Right ventricle myocardium inferior (tissue), 1 donor: ENCODE results near the gene TMEM135. TPM values are rescaled to one million over a fixed set of nuclear protein-coding genes. Genes with fewer than 3 reads are reported as not detected.
"Not testable (repeated sequence)": the region's sequence is repeated elsewhere in the genome, so short reads cannot be mapped to it uniquely, and the experiment has no call there.

Source experiments
- ATAC-seq: fragments of 200-7000 bp; cut with Tn5 transposase; one replicate; pipeline ENCODE4 v1.9.1; 2020; ENCODE audit warnings: mild to moderate bottlenecking, moderate library complexity
- DNase-seq: peaks from one replicate; pipeline ENCODE4 v3.0.0; 2021; ENCODE audit errors: missing footprints
- intact Hi-C: fragments of 100-400 bp; cut with DNase I; formaldehyde crosslinking; loops from one replicate; pipeline ENCODE4 v1.11.0; 2022
- long read RNA-seq: library from polyadenylated mRNA; unstranded; transcript quantifications from one replicate; pipeline ENCODE4 v2.0.0, GENCODE V29; 2021
- total RNA-seq: library from RNA; stranded (reverse); fragmentation: NEBNext Ultra II Directional; extraction: Animal tissue kit (Norgen Biotek cat#: 25700); gene quantifications from one replicate; pipeline ENCODE4 v1.2.1, GENCODE V29; 2021
- donor health status: DM: no; HTN: yes; CAD: no; lungs with severe emphysema.

TMEM135 gene
- 18.1 TPM for total RNA-seq
- long read RNA-seq, transcript TMEM135-201 (15 exons, 2,433 nt) = major isoform, 9 of 11 reads
- long read RNA-seq, partial matches to known transcripts = 0 of 11 reads
- long read RNA-seq, other reads (novel, unspliced or antisense) = 0 of 11 reads

GRCh38 chr11:87037450-87038234, at the start of gene TMEM135:
TMEM135 (plus strand) TSS chr11:87037934; CDS start chr11:87038046, 112 bp downstream.
- intact Hi-C loops = loop anchor here (1.0 to 5.0 kb wide), 2 partner anchors 60 to 81 kb away; no protein-coding TSS in a partner anchor
- peak; percentile 96 for DNase-seq
- peak; percentile 99 for ATAC-seq

DNA sequence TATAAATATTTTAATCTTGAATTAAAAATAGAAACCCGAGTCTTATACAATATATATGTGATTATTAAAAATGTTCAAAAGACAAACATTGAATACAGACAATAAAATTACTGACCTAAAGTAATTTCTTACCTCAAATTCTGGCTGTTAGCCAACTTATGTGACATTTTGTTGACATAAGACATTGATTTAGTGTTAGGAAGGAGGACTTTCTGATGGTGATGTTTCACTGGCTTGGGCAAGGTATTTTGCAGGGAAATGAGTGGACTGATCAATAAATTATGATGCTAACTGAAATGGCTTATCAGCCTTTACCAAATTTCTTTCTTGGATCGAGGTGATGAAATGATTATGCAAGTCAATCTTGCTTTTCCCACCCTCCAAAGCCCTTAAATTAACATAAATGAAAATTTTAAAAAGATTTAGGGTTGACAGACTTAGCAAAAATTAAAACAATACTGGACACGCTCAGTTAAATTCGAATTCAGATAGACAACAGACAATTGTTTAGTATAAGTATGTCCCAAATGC, 49.3 kb upstream of the TMEM135 start:
- DNase-seq (no peak), ATAC-seq (no peak)
- intact Hi-C loops = no loop called here

DNA sequence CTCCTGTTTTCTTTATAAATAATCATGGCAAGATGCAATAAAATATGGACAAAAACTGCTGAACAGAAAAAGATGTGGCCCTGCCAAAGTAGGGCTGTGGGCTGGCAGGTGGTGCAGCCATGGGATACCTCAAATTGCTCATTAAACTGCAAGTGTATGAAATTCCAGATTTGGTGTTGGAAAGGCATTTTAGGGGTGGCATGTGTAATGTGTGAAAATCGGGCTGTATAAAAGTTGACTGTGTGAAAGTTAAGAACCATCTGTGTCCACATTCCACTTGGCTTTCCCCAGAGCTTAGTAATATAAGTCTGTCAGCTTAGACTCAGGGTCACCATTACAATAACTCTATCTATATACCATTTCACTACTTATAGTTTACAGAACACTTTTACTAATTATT, 47.7 kb upstream of the TMEM135 start:
- DNase-seq (no peak), ATAC-seq (peak; percentile 54)
- intact Hi-C loops = loop anchor here (5.0 kb wide), 1 partner anchor 33 kb away; the partner anchor contains the start of gene FZD4

- ATAC-seq = no peak
- no peak for DNase-seq
- intact Hi-C loops = loop anchor here (5.0 kb wide), 1 partner anchor 33 kb away; the partner anchor contains the start of gene FZD4
These were observed 47.2 kb upstream of the TMEM135 start for GRCh38 chr11:86990515-86990914.

DNA sequence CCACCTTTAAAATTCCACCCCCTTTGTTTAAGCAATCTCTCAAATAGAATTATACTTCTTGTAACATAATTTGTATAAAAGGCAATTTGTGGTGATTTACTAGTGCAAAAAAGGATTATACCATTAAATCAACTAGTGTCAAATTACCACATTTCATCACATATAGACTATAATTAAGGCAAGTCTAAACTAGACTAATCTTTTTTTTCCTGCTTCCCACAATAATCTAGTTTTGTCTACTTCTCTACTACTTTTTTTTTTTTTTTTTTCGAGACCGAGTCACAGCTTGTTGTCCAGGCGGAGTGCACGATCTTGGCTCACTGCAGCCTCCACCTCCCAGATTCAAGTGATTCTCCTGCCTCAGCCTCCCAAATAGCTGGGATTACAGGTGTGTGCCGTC, 46.4 kb upstream of the TMEM135 start:
- no peak for DNase-seq
- intact Hi-C loops = loop anchor here (5.0 kb wide), 1 partner anchor 34 kb away; the partner anchor contains the start of gene FZD4
- ATAC-seq = no peak

- not testable (repeated sequence) for ATAC-seq, DNase-seq
- intact Hi-C loops = loop anchor here (5.0 kb wide), 1 partner anchor 35 kb away; the partner anchor contains the start of gene FZD4
These were observed 45.4 kb upstream of the TMEM135 start for GRCh38 chr11:86992340-86992739.

GRCh38 chr11:86993031-86993430, 44.7 kb upstream of the TMEM135 start:
- DNase-seq (no peak), ATAC-seq (no peak)
- intact Hi-C loops = loop anchor here (5.0 kb wide), 1 partner anchor 36 kb away; the partner anchor contains the start of gene FZD4

GRCh38 chr11:86996953-86997570, 40.7 kb upstream of the TMEM135 start:
- DNase-seq (no peak), ATAC-seq (no peak)
- intact Hi-C loops = no loop called here

DNA sequence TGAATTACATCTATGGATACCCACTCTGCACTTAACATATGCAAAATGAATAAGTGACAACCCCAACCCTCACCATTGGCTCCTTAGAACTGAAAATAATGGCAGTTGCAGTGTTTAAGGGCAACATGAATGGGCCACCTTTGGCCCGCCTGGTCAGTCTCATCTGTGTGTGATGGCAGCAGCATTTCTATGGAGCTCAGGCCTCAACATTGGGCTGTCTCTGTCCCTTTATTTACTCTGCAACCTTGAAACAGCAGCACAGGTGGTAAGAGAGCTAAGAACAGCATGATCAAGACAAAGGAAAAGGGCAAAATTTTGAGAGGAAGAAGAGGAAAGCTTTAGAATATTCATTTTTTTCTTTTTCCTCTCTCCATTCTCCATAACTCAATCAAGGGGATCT, 38.3 kb upstream of the TMEM135 start:
- intact Hi-C loops = no loop called here
- no peak for DNase-seq
- ATAC-seq = no peak

GRCh38 chr11:86999859-87000753, 37.6 kb upstream of the TMEM135 start:
- intact Hi-C loops = no loop called here
- peak; percentile 85 for ATAC-seq
- no peak for DNase-seq

DNA sequence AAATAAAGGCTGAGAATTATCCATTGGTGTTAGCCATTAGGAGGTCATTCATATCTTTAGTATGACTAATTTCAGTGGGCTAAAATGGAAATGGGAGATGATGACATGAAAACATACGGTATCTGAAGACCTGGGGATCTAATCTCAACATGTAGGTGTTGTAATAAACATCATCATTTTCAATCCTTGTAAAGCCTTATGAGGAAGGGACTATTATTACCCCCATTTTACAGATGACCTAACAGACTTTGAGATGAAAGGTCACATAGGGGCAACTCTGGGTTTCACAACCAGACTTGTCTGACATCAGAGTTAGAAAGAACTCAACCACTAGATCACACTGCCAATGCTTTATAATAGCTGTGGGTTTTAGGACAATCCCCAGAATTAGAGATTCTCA, 34.8 kb upstream of the TMEM135 start:
- DNase-seq (no peak), ATAC-seq (no peak)
- intact Hi-C loops = loop anchor here (2.0 kb wide), 1 partner anchor 40 kb away; no protein-coding TSS in a partner anchor

DNA sequence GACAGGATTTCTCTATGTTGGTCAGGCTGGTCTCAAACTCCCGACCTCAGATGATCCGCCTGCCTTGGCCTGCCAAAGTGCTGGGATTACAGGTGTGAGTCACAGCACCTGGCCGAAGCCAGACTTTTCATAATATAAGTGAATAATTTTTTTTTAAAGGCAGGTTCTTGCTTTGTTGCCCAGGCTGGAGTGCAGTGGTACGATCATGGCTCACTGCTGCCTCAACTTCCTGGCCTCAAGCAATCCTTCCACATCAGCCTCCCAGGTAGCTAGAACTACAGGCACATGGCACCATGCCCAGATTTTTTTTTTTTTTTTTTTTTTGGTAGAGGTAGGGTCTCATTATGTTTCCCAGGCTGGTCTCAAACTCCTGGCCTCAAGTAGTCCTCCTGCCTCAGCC, 33.5 kb upstream of the TMEM135 start:
- intact Hi-C loops, DNase-seq, ATAC-seq: not testable (repeated sequence)

- intact Hi-C loops = no loop called here
- DNase-seq (no peak), ATAC-seq (no peak)
These were observed 32.2 kb upstream of the TMEM135 start for GRCh38 chr11:87005569-87005921.

DNA sequence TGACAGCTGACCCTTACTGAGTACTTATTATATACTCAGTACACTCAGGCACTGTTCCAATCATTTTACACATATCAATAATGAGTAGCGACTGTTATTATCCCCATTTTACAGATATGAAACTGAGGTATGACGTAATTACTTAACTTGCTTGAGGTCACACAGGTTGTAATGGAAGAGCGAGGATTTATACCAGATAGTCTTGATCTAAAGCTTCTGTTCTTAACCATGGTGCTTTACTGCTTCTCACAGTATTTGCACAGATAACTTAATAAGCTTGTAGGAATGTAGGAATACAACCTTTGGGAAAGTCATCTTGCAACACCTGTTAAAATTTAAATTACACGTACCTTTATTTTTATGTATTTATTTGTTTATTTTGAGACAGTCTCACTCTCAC, 31.7 kb upstream of the TMEM135 start:
- ATAC-seq (no peak), DNase-seq (no peak)
- intact Hi-C loops = no loop called here

- intact Hi-C loops = no loop called here
- DNase-seq = no peak
- ATAC-seq = no peak
These were observed 29.8 kb upstream of the TMEM135 start for GRCh38 chr11:87007963-87008362.

GRCh38 chr11:87012089-87012488, 25.6 kb upstream of the TMEM135 start:
- ATAC-seq (no peak), DNase-seq (no peak)
- intact Hi-C loops = no loop called here

DNA sequence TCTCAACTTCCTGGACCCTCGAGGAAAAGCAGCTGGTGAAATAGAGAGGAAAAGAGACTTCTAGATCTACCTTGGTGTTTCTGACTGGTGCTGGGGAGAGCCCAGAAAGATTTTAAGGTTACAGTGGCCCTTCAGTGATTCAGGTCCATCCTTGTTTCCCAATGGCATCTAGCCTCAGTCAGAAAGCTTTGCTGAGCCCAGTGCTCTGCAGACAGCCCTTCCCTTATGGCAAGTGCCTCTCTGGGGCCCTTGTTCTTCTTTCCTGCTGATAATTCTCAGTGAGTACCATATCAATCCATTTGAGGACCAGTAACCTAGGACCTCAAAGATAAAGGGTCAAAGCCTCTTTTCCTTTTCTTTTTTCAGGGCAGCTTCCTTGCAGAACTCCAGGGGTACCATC, 25.1 kb upstream of the TMEM135 start:
- intact Hi-C loops = no loop called here
- DNase-seq = no peak

More for the DNA sequence above, 25.1 kb upstream of the TMEM135 start:
- ATAC-seq = no peak
